B cell (primary cell): Measurements from ENCODE around the gene CMTM1. TPM values are rescaled to one million over a fixed set of nuclear protein-coding genes. Genes with fewer than 3 reads are reported as not detected.
A peak's percentile ranks its signal among the peaks of the same experiment; 100 is the strongest.

ENCODE experiments used
- ATAC-seq: fragments of 200-7000 bp; cut with Tn5 transposase; one replicate; pipeline ENCODE4 v1.10.0; 2021; ENCODE audit warnings: low read depth, mild to moderate bottlenecking, moderate number of reproducible peaks, moderate library complexity
- CTCF ChIA-PET: fragments of 350-600 bp; sonication (Branson Sonifier 250); formaldehyde crosslinking; loops from one replicate; lab custom pipeline; 2021; ENCODE audit warnings: antibody characterized with exemption, inconsistent platforms; lab: Charles Lee
- POLR2A ChIA-PET: fragments of 350-600 bp; sonication (Branson Sonifier 250); formaldehyde crosslinking; loops from one replicate; lab custom pipeline; 2021; ENCODE audit warnings: antibody characterized with exemption; lab: Charles Lee
- DNase-seq: peaks from one replicate; pipeline ENCODE4 v3.0.0; 2013
- H2AFZ ChIP-seq: 2 replicates; pipeline ENCODE4 v1.6.1; 2012; ENCODE audit warnings: mild to moderate bottlenecking, low read depth, low read length; ENCODE audit not compliant: insufficient read depth, poor library complexity, severe bottlenecking
- H3K27ac ChIP-seq, 2 donors: 1 replicate in 1 of 2; 2 replicates in 1 of 2; pipeline ENCODE4 v1.5.1; 2012 to 2013; ENCODE audit warnings: low read length in 2 of 2, mild to moderate bottlenecking in 2 of 2, moderate library complexity in 1 of 2
- H3K27me3 ChIP-seq, 4 experiments: fragments of 200-600 bp in 1 of 4; sonication (generic) in 1 of 4; replicated peaks in 1 of 4; 1 replicate in 2 of 4; 2 replicates in 2 of 4; pipeline versions ENCODE4 v1.6.1 to v1.7.0; 2013 to 2016; ENCODE audit warnings: low read length in 3 of 4, mild to moderate bottlenecking in 2 of 4, mixed read lengths in 1 of 4, moderate library complexity in 1 of 4; ENCODE audit not compliant: insufficient read depth in 4 of 4, control insufficient read depth in 3 of 4; ENCODE audit errors: control extremely low read depth in 1 of 4
- H3K36me3 ChIP-seq, 2 experiments: replicated peaks in 1 of 2; 1 replicate in 1 of 2; 2 replicates in 1 of 2; pipeline versions ENCODE4 v1.6.1 to v1.7.1; 2013; ENCODE audit warnings: low read length in 1 of 2; ENCODE audit not compliant: insufficient read depth in 2 of 2, control insufficient read depth in 1 of 2; ENCODE audit errors: control extremely low read depth in 1 of 2, extremely low read depth in 1 of 2
- H3K4me1 ChIP-seq, 2 donors: fragments of 200-600 bp in 1 of 2; sonication (generic) in 1 of 2; 1 replicate in 1 of 2; 2 replicates in 1 of 2; pipeline versions ENCODE4 v1.5.1 to v1.6.1; 2013 to 2017; ENCODE audit warnings: low read length in 2 of 2; ENCODE audit not compliant: control insufficient read depth in 2 of 2, insufficient read depth in 2 of 2
- H3K4me2 ChIP-seq: replicated peaks from 2 replicates; pipeline ENCODE3; 2012; ENCODE audit warnings: mild to moderate bottlenecking, low read depth, low read length; ENCODE audit not compliant: poor library complexity, severe bottlenecking
- H3K4me3 ChIP-seq, 5 experiments: fragments of 200-600 bp in 1 of 5; sonication (generic) in 1 of 5; 1 replicate in 3 of 5; 2 replicates in 2 of 5; pipeline versions ENCODE4 v1.5.1 to v1.7.0; 2011 to 2016; ENCODE audit warnings: low read length in 4 of 5, mild to moderate bottlenecking in 4 of 5, low read depth in 2 of 5, control low read depth in 1 of 5, moderate library complexity in 1 of 5; ENCODE audit not compliant: insufficient read depth in 1 of 5; ENCODE audit errors: control extremely low read depth in 1 of 5, extremely low read depth in 1 of 5
- H3K79me2 ChIP-seq: fragments of 200-600 bp; sonication (generic); one replicate; pipeline ENCODE4 v1.6.0; 2016; ENCODE audit warnings: low read length; ENCODE audit not compliant: control insufficient read depth, insufficient read depth
- H3K9ac ChIP-seq: fragments of 200-600 bp; sonication (generic); 2 replicates; pipeline ENCODE4 v1.6.1; 2017; ENCODE audit warnings: mild to moderate bottlenecking, low read length, moderate library complexity
- H3K9me3 ChIP-seq, 3 donors: one replicate each; pipeline versions ENCODE4 v1.6.1 to v1.7.1; 2013; ENCODE audit warnings: low read length in 2 of 3; ENCODE audit not compliant: control insufficient read depth in 2 of 3, insufficient read depth in 1 of 3; ENCODE audit errors: control extremely low read depth in 1 of 3
- H4K20me1 ChIP-seq: 2 replicates; pipeline ENCODE4 v1.6.0; 2012; ENCODE audit warnings: mild to moderate bottlenecking, low read length; ENCODE audit not compliant: insufficient read depth, control insufficient read depth, poor library complexity, severe bottlenecking
- H3K27ac Mint-ChIP-seq: one replicate; pipeline ENCODE4 v1.8.0; 2021; ENCODE audit warnings: mixed read lengths
- H3K27me3 Mint-ChIP-seq: one replicate; pipeline ENCODE4 v1.8.0; 2021; ENCODE audit warnings: mixed read lengths
- H3K4me1 Mint-ChIP-seq: one replicate; pipeline ENCODE4 v1.8.0; 2021; ENCODE audit warnings: mixed read lengths
- H3K4me3 Mint-ChIP-seq: one replicate; pipeline ENCODE4 v1.8.0; 2021; ENCODE audit warnings: mixed read lengths
- H3K9me3 Mint-ChIP-seq: one replicate; pipeline ENCODE4 v1.8.0; 2022; ENCODE audit warnings: mixed read lengths; ENCODE audit not compliant: insufficient read depth
- EZH2 ChIP-seq: IDR thresholded peaks from 2 replicates; pipeline ENCODE4 v1.6.1; 2012; ENCODE audit warnings: borderline replicate concordance, low read depth, mild to moderate bottlenecking, moderate library complexity, low read length; ENCODE audit not compliant: insufficient read depth, poor library complexity, severe bottlenecking
- WGBS: methylation state at CpG from one replicate; pipeline ENCODE4 v1.1.5; 2013; ENCODE audit warnings: missing lambda C conversion rate; ENCODE audit not compliant: insufficient coverage; 5-methylcytosine and 5-hydroxymethylcytosine counted together
- intact Hi-C: fragments of 100-400 bp; cut with micrococcal nuclease; formaldehyde crosslinking; loops from one replicate; pipeline ENCODE4 v1.10.0; 2022
- polyA plus RNA-seq: library from polyadenylated mRNA; depleted of rRNA; stranded (reverse); fragments of >200 nt; gene quantifications from 2 replicates; pipeline ENCODE4 v1.2.3, GENCODE V29; 2012
- total RNA-seq, 2 donors: library from RNA; stranded (reverse); fragments of 120-200 nt in 1 of 2; gene quantifications; 1 replicate in 1 of 2; 2 replicates in 1 of 2; pipeline versions ENCODE4 v1.2.3 to v1.2.4, GENCODE V29; 2013 to 2022
- TF ChIP-seq, protein P1 (sequence below): fragments of 200-600 bp; IDR thresholded peaks from one replicate; pipeline ENCODE4 v1.8.0; 2022; ENCODE audit warnings: antibody characterized with exemption, mild to moderate bottlenecking

The CMTM1 gene
- total and polyA plus RNA-seq, 2 donors (not counting 1 experiment from before 2014, with no cell fraction given): 1.6 to 5.9 TPM

DNA sequence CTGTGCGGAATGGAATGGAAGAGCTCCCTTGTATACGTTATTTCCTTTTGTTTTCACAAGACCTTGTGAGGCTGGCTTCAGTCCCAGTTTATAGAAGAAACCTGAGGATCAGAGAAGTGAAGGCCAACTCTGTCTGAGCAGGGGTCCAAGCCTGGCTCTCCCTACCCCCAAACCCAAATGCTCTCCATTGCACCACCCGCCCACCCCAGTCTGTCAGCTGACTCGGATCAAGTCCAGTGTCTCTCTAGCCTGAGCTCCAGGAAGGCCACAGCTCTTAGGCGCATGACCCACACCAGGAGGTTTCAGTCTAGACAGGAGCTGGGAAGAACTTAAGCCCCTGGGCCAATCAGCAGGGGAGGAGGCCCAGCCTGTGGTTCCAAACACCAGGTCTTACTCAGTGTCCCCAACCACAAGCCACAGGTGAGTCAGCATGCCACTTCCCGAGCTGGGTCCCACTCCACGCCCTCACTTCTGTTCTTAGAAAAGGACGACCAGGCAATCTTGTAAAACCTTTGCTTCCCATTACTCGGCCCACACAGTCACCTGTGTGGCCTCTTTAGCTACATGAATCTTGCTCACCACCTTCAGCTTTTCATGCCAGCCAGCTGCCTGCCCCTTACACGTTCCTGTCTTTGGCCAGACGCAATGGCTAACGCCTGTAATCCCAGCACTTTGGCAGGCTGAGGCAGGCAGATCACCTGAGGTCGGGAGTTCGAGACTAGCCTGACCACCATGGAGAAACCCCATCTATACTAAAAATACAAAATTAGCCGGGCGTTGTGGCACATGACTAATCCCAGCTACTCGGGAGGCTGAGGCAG is 44.1 kb upstream of the CMTM1 start:
- no peaks in the 10 kb centered on the region for H3K27me3 Mint-ChIP-seq
- peak overlapping the region; percentile 81 for H3K4me3 Mint-ChIP-seq
- DNase-seq (peak; percentile 45), ATAC-seq (peak; percentile 12)
- 33% methylated on average over 15 of the region's 17 CpGs for WGBS
- intact Hi-C loops: no loop called here
- H3K9me3 Mint-ChIP-seq: no peaks in the 10 kb centered on the region
- H3K9me3 ChIP-seq: no peaks in the 10 kb centered on the region
- ChIA-PET CTCF (interaction anchor here (0.9 to 6.5 kb wide), 10 partner anchors 10 to 116 kb away, joined by 3 to 46 read pairs (median 4); partner anchors contain the start of genes CKLF and TK2), POLR2A (interaction anchor here (0.5 to 3.7 kb wide), 7 partner anchors 14 to 82 kb away, joined by 3 to 22 read pairs (median 5); partner anchors contain the start of genes CKLF and TK2)
- no peaks in the 10 kb centered on the region for H3K36me3 ChIP-seq
- H3K27ac Mint-ChIP-seq: peak overlapping the region; percentile 100
- peaks cover 83 to 90% of the 10 kb centered on the region in 2 donors for H3K4me1 ChIP-seq
- H3K27ac ChIP-seq: no peak overlapping the region
- H3K4me3 ChIP-seq: no peak overlapping the region
- H3K9ac ChIP-seq: peak overlapping the region; percentile 25
- H4K20me1 ChIP-seq: no peaks in the 10 kb centered on the region
- no peaks in the 10 kb centered on the region for H3K27me3 ChIP-seq
- H3K79me2 ChIP-seq: peaks cover 4% of the 10 kb centered on the region
- peaks cover 89% of the 10 kb centered on the region for H3K4me1 Mint-ChIP-seq
- H2AFZ ChIP-seq: no peak overlapping the region
- TF ChIP-seq, protein P1, sequence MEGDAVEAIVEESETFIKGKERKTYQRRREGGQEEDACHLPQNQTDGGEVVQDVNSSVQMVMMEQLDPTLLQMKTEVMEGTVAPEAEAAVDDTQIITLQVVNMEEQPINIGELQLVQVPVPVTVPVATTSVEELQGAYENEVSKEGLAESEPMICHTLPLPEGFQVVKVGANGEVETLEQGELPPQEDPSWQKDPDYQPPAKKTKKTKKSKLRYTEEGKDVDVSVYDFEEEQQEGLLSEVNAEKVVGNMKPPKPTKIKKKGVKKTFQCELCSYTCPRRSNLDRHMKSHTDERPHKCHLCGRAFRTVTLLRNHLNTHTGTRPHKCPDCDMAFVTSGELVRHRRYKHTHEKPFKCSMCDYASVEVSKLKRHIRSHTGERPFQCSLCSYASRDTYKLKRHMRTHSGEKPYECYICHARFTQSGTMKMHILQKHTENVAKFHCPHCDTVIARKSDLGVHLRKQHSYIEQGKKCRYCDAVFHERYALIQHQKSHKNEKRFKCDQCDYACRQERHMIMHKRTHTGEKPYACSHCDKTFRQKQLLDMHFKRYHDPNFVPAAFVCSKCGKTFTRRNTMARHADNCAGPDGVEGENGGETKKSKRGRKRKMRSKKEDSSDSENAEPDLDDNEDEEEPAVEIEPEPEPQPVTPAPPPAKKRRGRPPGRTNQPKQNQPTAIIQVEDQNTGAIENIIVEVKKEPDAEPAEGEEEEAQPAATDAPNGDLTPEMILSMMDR: no peak
- no peak for TF ChIP-seq EZH2
- peak overlapping the region; percentile 84 for H3K4me2 ChIP-seq
